Activated naive CD8-positive, alpha-beta T cell treated with anti-CD3 and anti-CD28 coated beads, Interleukin-2, amount 50 U/mL, for 16 hours (primary cell): Measurements from ENCODE around the gene SMIM9.
A peak's percentile ranks its signal among the peaks of the same experiment; 100 is the strongest.

Source experiments
- DNase-seq: peaks from one replicate; pipeline ENCODE4 v3.0.0-alpha.2; 2020; ENCODE audit warnings: low read depth, low spot score

The SMIM9 gene

GRCh38 chrX:154815274-154815818, 19.1 kb downstream of the SMIM9 start:
- DNase-seq, result no peak

GRCh38 chrX:154813801-154814200, 20.7 kb downstream of the SMIM9 start:
- DNase-seq, result no peak

- DNase-seq, result no peak
These were observed 21.9 kb downstream of the SMIM9 start for GRCh38 chrX:154812341-154813101.

- DNase-seq, result no peak
These were observed 24.4 kb downstream of the SMIM9 start for GRCh38 chrX:154809939-154810665.

- no peak for DNase-seq
These were observed 27.5 kb downstream of the SMIM9 start for GRCh38 chrX:154806837-154807501.

- DNase-seq, result no peak
These were observed 28.8 kb downstream of the SMIM9 start for GRCh38 chrX:154805696-154806091.

GRCh38 chrX:154804957-154805695, 29.3 kb downstream of the SMIM9 start, which contains the start of gene MPP1:
Gene MPP1, minus strand, starts transcription at chrX:154805485. Its CDS starts 112 bp downstream, at chrX:154805373.
- DNase-seq, result peak; percentile 25

GRCh38 chrX:154804261-154804956, 30.1 kb downstream of the SMIM9 start:
- DNase-seq, result no peak

- DNase-seq, result no peak
These were observed 31.5 kb downstream of the SMIM9 start for GRCh38 chrX:154802947-154803346.

- no peak for DNase-seq
These were observed 33.8 kb downstream of the SMIM9 start for GRCh38 chrX:154800478-154801210.

- no peak for DNase-seq
These were observed 34.7 kb downstream of the SMIM9 start for GRCh38 chrX:154799556-154800348.

- no peak for DNase-seq
These were observed 37.5 kb downstream of the SMIM9 start for GRCh38 chrX:154797006-154797405.

- no peak for DNase-seq
These were observed 39.4 kb downstream of the SMIM9 start for GRCh38 chrX:154795016-154795415.

- no peak for DNase-seq
These were observed 41.2 kb downstream of the SMIM9 start for GRCh38 chrX:154793084-154793795.

GRCh38 chrX:154791939-154792338, 42.5 kb downstream of the SMIM9 start:
- DNase-seq, result no peak

- no peak for DNase-seq
These were observed 43.0 kb downstream of the SMIM9 start for GRCh38 chrX:154791467-154791866.

- DNase-seq, result no peak
These were observed 48.7 kb downstream of the SMIM9 start for GRCh38 chrX:154785716-154786115.

GRCh38 chrX:154784149-154784995, 50.1 kb downstream of the SMIM9 start:
- DNase-seq, result no peak
